ENCODE measurements around the gene BMP10.
A peak's percentile ranks its signal among the peaks of the same experiment; 100 is the strongest.
"Not testable (repeated sequence)": the region's sequence is repeated elsewhere in the genome, so short reads cannot be mapped to it uniquely, and the experiment has no call there.

Gene BMP10

GRCh38 chr2:68871159-68871764 is at the start of gene BMP10:
TSS of gene BMP10 (minus strand) at chr2:68871397. CDS start at chr2:68871358, 39 bp downstream.
- no peak for DNase-seq (ENCODE audit: low read depth in 3 of 3)

- DNase-seq (ENCODE audit: low read depth in 3 of 3), result no peak
Observed at GRCh38 chr2:68920481-68921170, 49.4 kb upstream of the BMP10 start.

- DNase-seq (ENCODE audit: low read depth in 3 of 3), result no peak
Observed at GRCh38 chr2:68918497-68918896, 47.3 kb upstream of the BMP10 start.

GRCh38 chr2:68917034-68917718 is 46.0 kb upstream of the BMP10 start:
- no peak for DNase-seq (ENCODE audit: low read depth in 3 of 3)

- no peak for DNase-seq (ENCODE audit: low read depth in 3 of 3)
Observed at GRCh38 chr2:68916226-68916625, 45.0 kb upstream of the BMP10 start.

- no peak for DNase-seq (ENCODE audit: low read depth in 3 of 3)
Observed at GRCh38 chr2:68915393-68915792, 44.2 kb upstream of the BMP10 start.

- no peak for DNase-seq (ENCODE audit: low read depth in 3 of 3)
Observed at GRCh38 chr2:68913359-68913758, 42.2 kb upstream of the BMP10 start.

- no peak for DNase-seq (ENCODE audit: low read depth in 3 of 3)
Observed at GRCh38 chr2:68912732-68913131, 41.5 kb upstream of the BMP10 start.

GRCh38 chr2:68912111-68912510 is 40.9 kb upstream of the BMP10 start:
- no peak for DNase-seq (ENCODE audit: low read depth in 3 of 3)

- no peak for DNase-seq (ENCODE audit: low read depth in 3 of 3)
Observed at GRCh38 chr2:68911709-68912108, 40.5 kb upstream of the BMP10 start.

GRCh38 chr2:68911246-68911645 is 40.0 kb upstream of the BMP10 start:
- no peak for DNase-seq (ENCODE audit: low read depth in 3 of 3)

- DNase-seq (ENCODE audit: low read depth in 3 of 3), result peak; percentile 54 to 60 (median 55)
Observed at GRCh38 chr2:68909793-68910674, 38.8 kb upstream of the BMP10 start.

- peak; percentile 55 to 78 (median 77) for DNase-seq (ENCODE audit: low read depth in 3 of 3)
Observed at GRCh38 chr2:68908392-68908970, 37.3 kb upstream of the BMP10 start.

- DNase-seq (ENCODE audit: low read depth in 3 of 3), result peak in 1 of 3 experiments; percentile 8
Observed at GRCh38 chr2:68907920-68908253, 36.7 kb upstream of the BMP10 start.

- DNase-seq (ENCODE audit: low read depth in 3 of 3), result no peak
Observed at GRCh38 chr2:68907232-68907919, 36.2 kb upstream of the BMP10 start.

GRCh38 chr2:68906716-68907115 is 35.5 kb upstream of the BMP10 start:
- no peak for DNase-seq (ENCODE audit: low read depth in 3 of 3)

GRCh38 chr2:68905116-68905515 is 33.9 kb upstream of the BMP10 start:
- DNase-seq (ENCODE audit: low read depth in 3 of 3), result no peak

- no peak for DNase-seq (ENCODE audit: low read depth in 3 of 3)
Observed at GRCh38 chr2:68901561-68901960, 30.4 kb upstream of the BMP10 start.

- no peak for DNase-seq (ENCODE audit: low read depth in 3 of 3)
Observed at GRCh38 chr2:68901199-68901514, 30.0 kb upstream of the BMP10 start.

- no peak for DNase-seq (ENCODE audit: low read depth in 3 of 3)
Observed at GRCh38 chr2:68900496-68901198, 29.4 kb upstream of the BMP10 start.

GRCh38 chr2:68895981-68896380 is 24.8 kb upstream of the BMP10 start:
- not testable (repeated sequence) for DNase-seq (ENCODE audit: low read depth in 3 of 3)
